ENCODE measurements around the gene GPAM. TPM values are rescaled to one million over a fixed set of nuclear protein-coding genes. Genes with fewer than 3 reads are reported as not detected.

GPAM gene
- total RNA-seq, 1 experiment from 2014 or later = 16.0 TPM

- DNase-seq = no peak
- H3K27me3 Mint-ChIP-seq (ENCODE audit: low read depth) = no peaks in the 10 kb centered on the region
- Histone ChIP-seq H4K8ac (replicated peaks; ENCODE audit: insufficient read length, low read depth, low read length) (no peak overlapping the region), H3K4ac (ENCODE audit: low read depth, low read length) (no peak overlapping the region), H3K27me3 (ENCODE audit: insufficient read depth, low read length) (no peaks in the 10 kb centered on the region), H4K5ac (ENCODE audit: insufficient read length, low read depth, low read length) (no peak overlapping the region), H3K9me3 (ENCODE audit: control insufficient read depth, low read depth, low read length) (no peaks in the 10 kb centered on the region), H3K27ac (ENCODE audit: insufficient read length, low read depth, low read length) (no peak overlapping the region), H2BK15ac (ENCODE audit: low read depth, low read length) (no peak overlapping the region), H3K23me2 (ENCODE audit: insufficient read length, low read depth, low read length, poor library complexity, severe bottlenecking) (no peaks in the 10 kb centered on the region), H3K9ac (ENCODE audit: extremely low read depth, insufficient read length, low read length) (no peak overlapping the region), H3K4me1 (ENCODE audit: insufficient read depth, low read length) (no peaks in the 10 kb centered on the region), H3K79me1 (ENCODE audit: insufficient read depth, low read depth, low read length, poor library complexity, severe bottlenecking) (no peaks in the 10 kb centered on the region), H2AFZ (ENCODE audit: low read length) (no peak overlapping the region), H3K4me2 (ENCODE audit: insufficient read depth, insufficient read length, low read length) (no peak overlapping the region), H2AK5ac (ENCODE audit: insufficient read length, low read length) (no peak overlapping the region), H2BK5ac (ENCODE audit: insufficient read length, low read length) (no peak overlapping the region), H3K14ac (ENCODE audit: insufficient read depth, low read length) (no peak overlapping the region), H2BK12ac (ENCODE audit: insufficient read length, low read depth, low read length) (no peak overlapping the region), H3K56ac (ENCODE audit: insufficient read length, low read depth, low read length) (no peak overlapping the region), H2BK20ac (ENCODE audit: low read depth, low read length, poor library complexity, severe bottlenecking) (no peak overlapping the region), H2BK120ac (ENCODE audit: low read depth, low read length, poor library complexity, severe bottlenecking) (no peak overlapping the region), H4K20me1 (ENCODE audit: control insufficient read depth, insufficient read depth, insufficient read length) (no peaks in the 10 kb centered on the region), H3K79me2 (ENCODE audit: insufficient read depth, low read length) (no peaks in the 10 kb centered on the region), H3K23ac (ENCODE audit: insufficient read length, low read depth, low read length) (no peak overlapping the region), H3T11ph (ENCODE audit: low read length) (no peak overlapping the region), H3K18ac (ENCODE audit: insufficient read length, low read depth, low read length) (no peak overlapping the region), H4K91ac (ENCODE audit: insufficient read length, low read depth, low read length) (no peak overlapping the region)
- H3K4me1 Mint-ChIP-seq = peaks cover 3% of the 10 kb centered on the region in 2 experiments; a peak in 3 of 4 replicates
- H3K36me3 Mint-ChIP-seq (ENCODE audit: insufficient read depth in 1 of 3, low read depth in 3 of 3) = peaks cover 36 to 74% (median 70%) of the 10 kb centered on the region in 3 experiments
- no peaks in the 10 kb centered on the region; a peak in 1 of 5 replicates for H3K9me3 Mint-ChIP-seq
- no peak overlapping the region for H3K27ac Mint-ChIP-seq
- no peak overlapping the region for H3K4me3 Mint-ChIP-seq
- no CpG with 5 or more reads among the region's 3 CpGs for WGBS (ENCODE audit: extremely low coverage, insufficient read length, low lambda C conversion rate)
- TF ChIP-seq CTCF (conservative IDR thresholded peaks at IDR 0.05) = no peak
Measured at GRCh38 chr10:112166800-112167199, 16.8 kb downstream of the GPAM start.

Measured in H9 (cell line).